ENCODE data around the gene PRKG1. TPM values are rescaled to one million over a fixed set of nuclear protein-coding genes. Genes with fewer than 3 reads are reported as not detected.

PRKG1 gene
- total and polyA plus RNA-seq, 2 of the 4 experiments (the other 2 are of a cell fraction), result 3.5 to 18.3 TPM

DNA sequence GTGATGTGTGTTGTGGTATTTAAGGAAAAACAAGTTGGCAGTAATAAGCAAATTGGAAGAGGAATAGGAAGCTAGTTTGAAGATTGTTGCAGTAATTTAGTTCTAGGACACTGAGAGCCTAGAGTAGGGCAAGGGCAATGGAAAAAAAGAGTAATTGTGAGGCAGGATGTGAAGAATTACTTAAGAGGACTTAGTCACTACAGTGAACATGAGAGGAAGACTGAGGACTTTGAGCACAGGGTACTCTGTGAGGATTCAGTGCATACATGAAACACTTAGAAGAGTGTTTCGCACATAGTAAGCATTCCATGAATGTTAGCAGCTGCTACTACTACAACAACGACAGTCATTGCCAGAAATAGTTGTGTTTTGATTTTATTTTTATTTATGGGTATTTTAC lies 1208.9 kb downstream of the PRKG1 start:
- Histone ChIP-seq H2AK5ac (ENCODE audit: low read depth, low read length) (no peak overlapping the region), H3K9ac (ENCODE audit: low read depth, low read length) (no peak overlapping the region), H3K18ac (ENCODE audit: low read depth, low read length) (no peak overlapping the region), H2BK5ac (ENCODE audit: low read depth, low read length, poor library complexity, severe bottlenecking) (no peak overlapping the region), H3K27ac (ENCODE audit: insufficient read depth, low read length) (no peak overlapping the region), H3K23ac (ENCODE audit: low read depth, low read length) (no peak overlapping the region), H4K5ac (ENCODE audit: low read depth, low read length) (no peak overlapping the region), H2BK20ac (ENCODE audit: low read depth, low read length) (no peak overlapping the region), H2BK120ac (ENCODE audit: low read depth, low read length) (no peak overlapping the region), H4K8ac (ENCODE audit: low read depth in 2 of 2, low read length in 2 of 2) (no peak overlapping the region), H3K4me1 (ENCODE audit: control insufficient read depth, insufficient read depth, low read length) (0 out of 2 replicates have a peak, but pooled peaks cover 2% of the 10 kb centered on the region), H2AFZ (replicated peaks; ENCODE audit: low read length, poor library complexity) (no peak overlapping the region), H3K4me3 (ENCODE audit: insufficient read depth, low read depth, low read length) (no peak overlapping the region), H4K91ac (ENCODE audit: insufficient read depth, low read depth, low read length) (no peak overlapping the region), H3K36me3 (ENCODE audit: control insufficient read depth, insufficient read depth, low read length) (no peaks in the 10 kb centered on the region), H3K79me1 (ENCODE audit: low read depth in 1 of 2, low read length in 2 of 2) (no peaks in the 10 kb centered on the region), H3K14ac (replicated peaks; ENCODE audit: low read depth, low read length) (no peak overlapping the region), H4K20me1 (ENCODE audit: insufficient read depth, low read length) (no peaks in the 10 kb centered on the region), H3K4ac (ENCODE audit: low read depth, low read length) (no peak overlapping the region), H3K27me3 (ENCODE audit: control insufficient read depth, insufficient read depth, low read length) (no peaks in the 10 kb centered on the region), H2AK9ac (replicated peaks; ENCODE audit: low read depth, low read length, poor library complexity) (no peak overlapping the region), H3K9me3 (ENCODE audit: control insufficient read depth, insufficient read depth, low read length) (no peaks in the 10 kb centered on the region), H3K4me2 (ENCODE audit: low read depth, low read length) (no peak overlapping the region), H2BK15ac (ENCODE audit: low read depth, low read length) (no peak overlapping the region), H3K56ac (ENCODE audit: extremely low read depth, insufficient read depth, low read length) (no peak overlapping the region), H3K9me1 (ENCODE audit: insufficient read depth, low read length) (no peaks in the 10 kb centered on the region)
- intact Hi-C loops (cut with micrococcal nuclease) (no loop called here), in situ Hi-C loops (cut with MboI; ENCODE audit: low sequenced_read_pairs) (no loop called here), dilution Hi-C loops (cut with HindIII; ENCODE audit: low sequenced_read_pairs, unreplicated experiment) (no loop called here)
- ChIA-PET POLR2A (ENCODE audit: unreplicated experiment) (no interaction called here), CTCF (no interaction called here)
- no CpG with 5 or more reads among the region's 2 CpGs for WGBS, 2 experiments (ENCODE audit: extremely low coverage in 2 of 2, insufficient read length in 1 of 2)
- BruUV-seq (replicated peaks), result no TSS peak
- ATAC-seq (ENCODE audit: low read depth), result no peak
- peak; percentile 31 for DNase-seq
- TF ChIP-seq, protein P1, sequence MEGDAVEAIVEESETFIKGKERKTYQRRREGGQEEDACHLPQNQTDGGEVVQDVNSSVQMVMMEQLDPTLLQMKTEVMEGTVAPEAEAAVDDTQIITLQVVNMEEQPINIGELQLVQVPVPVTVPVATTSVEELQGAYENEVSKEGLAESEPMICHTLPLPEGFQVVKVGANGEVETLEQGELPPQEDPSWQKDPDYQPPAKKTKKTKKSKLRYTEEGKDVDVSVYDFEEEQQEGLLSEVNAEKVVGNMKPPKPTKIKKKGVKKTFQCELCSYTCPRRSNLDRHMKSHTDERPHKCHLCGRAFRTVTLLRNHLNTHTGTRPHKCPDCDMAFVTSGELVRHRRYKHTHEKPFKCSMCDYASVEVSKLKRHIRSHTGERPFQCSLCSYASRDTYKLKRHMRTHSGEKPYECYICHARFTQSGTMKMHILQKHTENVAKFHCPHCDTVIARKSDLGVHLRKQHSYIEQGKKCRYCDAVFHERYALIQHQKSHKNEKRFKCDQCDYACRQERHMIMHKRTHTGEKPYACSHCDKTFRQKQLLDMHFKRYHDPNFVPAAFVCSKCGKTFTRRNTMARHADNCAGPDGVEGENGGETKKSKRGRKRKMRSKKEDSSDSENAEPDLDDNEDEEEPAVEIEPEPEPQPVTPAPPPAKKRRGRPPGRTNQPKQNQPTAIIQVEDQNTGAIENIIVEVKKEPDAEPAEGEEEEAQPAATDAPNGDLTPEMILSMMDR (conservative IDR thresholded peaks at IDR 0.05; ENCODE audit: low read depth, low read length), result no peak
- TF ChIP-seq RFX5 (IDR thresholded peaks at IDR 0.05; ENCODE audit: low read depth, low read length), result no peak
- no peak for TF ChIP-seq BHLHE40 (IDR thresholded peaks at IDR 0.05; ENCODE audit: low read depth, low read length)
- no peak for TF ChIP-seq NFE2L2 (IDR thresholded peaks at IDR 0.05; ENCODE audit: low read depth, low read length)
- TF ChIP-seq MAZ (IDR thresholded peaks at IDR 0.05; ENCODE audit: borderline replicate concordance, low read depth, low read length), result no peak
